NCI-H510A treated with DMSO at 0.1 percent for 48 hours (cell line): ENCODE results near the gene CHADL.

ENCODE experiments used
- DNase-seq: peaks from one replicate; lab custom pipeline; 2025; lab: John Stamatoyannopoulos, UW

Gene CHADL

DNA sequence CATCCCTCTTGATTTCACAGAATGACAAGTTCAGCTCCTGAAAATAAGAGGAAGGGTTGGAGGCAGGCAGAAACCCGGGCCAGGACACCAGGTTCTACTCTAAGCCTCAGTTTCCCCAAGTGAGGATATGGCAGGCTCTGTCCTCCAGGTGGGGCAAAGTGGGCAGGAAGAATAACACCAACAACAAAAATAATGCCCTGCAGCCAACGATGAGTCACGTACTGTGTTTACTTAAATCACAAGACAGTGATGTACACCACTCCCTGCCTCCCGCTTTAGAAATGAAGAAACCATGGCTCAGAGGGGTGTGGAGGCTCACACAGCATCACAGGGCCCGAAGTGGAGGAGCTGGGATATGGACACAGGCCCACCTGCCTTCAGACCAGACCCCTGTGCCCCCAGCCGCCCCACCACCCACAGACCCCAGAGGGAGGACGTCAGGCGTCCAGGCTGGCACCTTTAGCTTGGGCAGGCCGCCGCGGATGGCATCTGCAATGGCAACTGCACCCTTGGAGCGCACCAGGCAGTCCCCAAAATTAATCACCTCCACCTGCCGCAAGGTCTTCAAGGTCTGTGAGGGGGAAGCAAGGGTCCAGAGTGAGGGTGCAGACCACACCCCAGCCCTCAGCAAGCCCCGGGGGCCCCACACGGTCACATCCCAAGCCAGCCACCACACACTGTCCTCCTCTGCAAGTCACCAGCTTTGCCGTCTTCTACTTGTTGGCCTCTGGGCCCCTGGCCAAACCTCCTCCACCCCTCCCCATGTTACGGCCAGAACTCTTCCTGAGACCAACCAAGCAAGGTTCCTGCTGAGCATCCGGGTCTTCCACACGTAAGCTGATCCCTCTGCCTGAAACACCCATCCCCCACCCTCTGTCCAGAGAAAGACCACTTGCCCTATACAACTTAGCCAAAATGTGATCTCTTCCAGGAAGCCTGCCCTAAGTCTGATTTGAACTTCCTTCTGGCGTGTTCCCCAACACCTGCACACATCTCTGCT is 15.8 kb upstream of the CHADL start:
- no peak for DNase-seq

DNA sequence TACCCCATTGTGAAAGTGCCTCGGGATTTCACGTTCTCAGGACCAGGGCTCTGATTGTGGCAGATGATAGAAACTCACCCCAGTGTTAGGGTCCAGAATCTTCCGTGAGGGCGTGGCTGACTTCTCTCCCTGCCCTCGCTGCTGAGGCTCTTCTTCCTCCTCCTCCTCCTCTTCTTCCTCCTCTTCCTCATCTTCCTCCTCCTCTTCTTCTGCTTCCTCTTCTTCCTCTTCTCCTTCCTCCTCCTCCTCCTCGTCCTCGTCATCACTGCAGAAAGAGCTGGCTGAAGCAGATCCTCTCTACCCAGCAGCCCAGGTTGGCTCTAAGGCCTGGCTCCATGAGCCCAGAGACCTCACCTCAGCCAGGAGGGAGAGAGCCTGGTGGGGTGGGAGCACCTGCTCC is 13.5 kb upstream of the CHADL start:
- DNase-seq: no peak

DNA sequence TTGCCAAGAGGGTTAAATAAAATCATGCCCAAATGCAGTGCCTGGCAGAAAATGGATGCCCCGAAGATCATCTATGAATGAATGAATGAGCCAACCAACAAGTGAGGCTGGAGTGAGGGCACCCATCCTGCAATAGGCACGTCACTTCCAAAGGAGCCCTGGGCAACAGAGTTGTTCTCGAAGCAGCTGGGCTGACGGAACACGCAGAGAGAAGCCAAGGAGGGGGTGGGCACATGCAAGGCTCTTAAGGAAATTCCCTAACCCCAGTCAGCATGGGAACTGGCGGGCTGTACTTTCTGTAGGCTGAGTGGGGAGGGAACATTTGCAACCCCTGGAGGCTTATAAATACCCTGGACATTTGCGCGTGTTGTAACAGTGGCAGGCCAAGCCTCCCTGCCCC is 11.6 kb upstream of the CHADL start:
- DNase-seq: no peak

DNA sequence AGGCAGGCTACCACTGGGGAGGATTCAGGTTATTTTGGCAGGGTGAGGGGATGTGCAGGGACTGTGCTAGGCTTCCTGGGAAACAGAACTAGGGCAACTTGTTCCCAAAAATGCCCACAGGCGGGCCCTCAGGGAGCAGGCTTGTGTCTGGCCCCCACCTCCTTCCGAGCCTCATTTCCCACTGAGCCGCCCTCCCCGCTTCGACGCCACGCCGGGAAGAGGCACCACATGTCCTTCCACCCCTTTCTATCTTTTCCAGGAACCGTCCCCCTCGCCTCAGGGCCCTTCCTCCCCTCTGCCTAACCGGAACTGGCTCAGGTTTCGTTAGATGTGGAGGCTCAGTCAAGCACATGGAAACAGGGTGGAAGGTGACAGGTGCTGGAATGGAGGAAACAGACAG is 9.4 kb upstream of the CHADL start:
- no peak for DNase-seq

DNA sequence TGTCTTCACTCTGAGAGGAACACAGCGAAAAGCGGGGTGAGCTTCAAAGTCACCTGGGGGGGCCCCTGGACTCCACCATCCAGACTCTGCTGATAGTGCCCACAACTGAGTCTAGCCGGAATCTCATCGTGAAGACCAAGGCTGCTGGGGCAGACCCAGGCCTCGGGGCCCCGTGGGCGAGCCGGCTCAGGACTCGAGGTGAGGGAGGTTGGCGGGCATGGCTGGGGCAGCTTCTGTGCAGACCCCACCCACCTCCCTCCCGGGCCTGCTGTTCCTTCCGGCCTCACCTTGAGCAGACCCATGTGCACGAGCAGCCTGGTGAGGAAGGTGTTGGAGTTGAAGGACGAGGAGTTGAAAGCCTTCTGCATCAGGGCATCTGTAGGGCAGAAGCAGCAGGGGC is 8.7 kb upstream of the CHADL start:
- DNase-seq: no peak

DNA sequence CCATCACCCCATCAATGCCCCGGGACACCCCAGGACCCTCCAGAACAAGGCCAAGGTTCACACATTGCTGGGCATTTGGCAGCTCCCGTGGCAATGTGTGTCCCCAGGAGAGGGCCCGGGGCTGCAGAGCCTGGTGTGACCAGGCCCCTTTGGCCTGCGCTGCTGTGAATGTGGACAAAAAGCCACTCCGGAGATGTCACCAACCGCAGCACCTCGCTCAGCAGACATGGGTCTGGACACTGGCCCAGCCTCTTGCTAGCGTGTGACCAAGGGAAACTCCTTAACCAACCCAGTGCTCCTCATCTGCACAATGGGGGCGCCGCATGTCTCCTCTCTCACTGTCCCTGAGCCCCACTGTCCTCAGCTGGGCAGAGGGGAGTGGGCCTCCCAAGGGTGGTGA is 8.0 kb upstream of the CHADL start:
- DNase-seq: no peak

DNA sequence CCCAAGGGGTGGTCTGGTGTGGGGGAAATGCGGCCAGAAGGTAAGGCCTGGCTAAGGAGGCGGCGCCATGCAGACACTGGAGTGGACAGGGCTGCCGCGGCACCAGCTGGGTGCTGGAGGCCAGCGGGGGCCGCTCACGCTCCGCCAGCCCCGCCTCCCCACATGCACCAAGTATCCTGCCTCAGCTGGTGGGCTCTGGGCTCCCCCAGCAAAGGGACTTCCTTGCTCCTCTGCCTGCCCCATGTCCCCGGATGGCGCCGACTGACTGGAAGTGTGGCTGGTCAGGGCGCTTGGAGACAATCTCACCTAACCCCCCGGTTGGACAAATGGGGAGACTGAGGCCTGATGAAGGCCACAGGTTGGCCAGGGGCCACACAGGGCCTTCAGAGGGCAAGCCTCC is 7.6 kb upstream of the CHADL start:
- no peak for DNase-seq

DNA sequence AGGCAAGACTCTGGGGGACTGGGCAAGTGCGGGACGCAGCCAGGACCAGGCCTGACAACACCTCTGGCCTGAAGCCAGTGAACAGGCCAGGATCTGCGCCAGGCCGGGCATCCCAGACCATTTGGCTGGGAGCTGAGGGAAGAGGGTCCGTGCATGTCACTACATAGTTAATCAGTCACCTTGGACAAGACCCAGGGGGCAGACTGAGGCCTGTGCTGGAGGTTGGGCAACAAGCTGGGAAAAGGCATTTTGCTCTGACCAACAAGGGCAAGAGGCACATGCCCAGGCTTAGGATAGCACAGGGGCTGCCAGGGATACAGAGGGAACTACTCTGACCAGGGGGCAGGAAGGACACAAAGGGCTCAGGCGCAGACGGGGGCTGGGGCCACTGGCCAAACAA is 7.0 kb upstream of the CHADL start:
- no peak for DNase-seq

DNA sequence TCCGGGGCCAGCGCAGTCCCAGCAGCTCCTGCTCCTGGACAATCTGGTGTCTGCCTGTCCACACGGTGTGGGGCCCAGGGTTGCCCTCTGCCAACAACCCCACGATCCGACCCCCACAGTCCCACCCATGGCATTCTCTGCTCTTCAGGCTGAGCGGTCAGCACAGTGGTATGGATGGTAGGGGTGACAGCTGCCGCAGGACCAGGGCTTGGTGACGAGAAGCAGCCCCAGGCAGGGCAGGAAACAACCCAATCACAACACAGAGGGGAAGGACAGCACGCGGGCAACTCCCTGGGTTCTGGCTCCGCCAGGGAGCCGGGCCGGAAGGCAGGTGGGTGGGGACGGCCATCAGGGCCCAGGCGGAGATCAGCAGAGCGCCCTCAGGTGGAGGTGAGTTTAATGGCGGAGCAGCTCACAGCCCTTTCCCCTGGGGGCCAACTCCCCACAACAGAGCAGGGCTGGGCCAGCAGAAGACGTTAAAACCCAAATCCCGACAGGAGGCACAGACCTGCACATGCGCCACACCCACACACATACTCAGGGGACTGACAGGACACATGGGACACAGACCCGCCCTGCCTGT is 5.3 kb upstream of the CHADL start:
- no peak for DNase-seq

DNA sequence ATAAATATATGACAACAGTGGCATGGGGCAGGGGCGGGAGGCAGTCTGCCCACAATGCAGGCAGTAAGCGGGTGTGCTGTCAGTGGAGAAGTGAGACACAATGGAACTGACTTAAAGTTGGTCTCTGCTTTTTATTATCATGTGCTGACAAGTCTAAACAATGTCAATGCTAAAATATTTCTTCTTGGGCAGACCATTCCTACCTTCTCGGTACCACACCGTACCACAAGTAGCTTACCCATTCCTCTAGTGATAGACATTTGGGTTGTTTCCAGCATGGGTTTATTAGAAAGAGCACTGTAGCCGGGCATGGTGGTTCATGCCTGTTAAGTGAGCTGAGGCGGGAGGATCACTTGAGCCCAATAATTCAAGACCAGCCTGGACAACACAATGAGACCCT is 2.6 kb upstream of the CHADL start:
- DNase-seq: no peak

DNA sequence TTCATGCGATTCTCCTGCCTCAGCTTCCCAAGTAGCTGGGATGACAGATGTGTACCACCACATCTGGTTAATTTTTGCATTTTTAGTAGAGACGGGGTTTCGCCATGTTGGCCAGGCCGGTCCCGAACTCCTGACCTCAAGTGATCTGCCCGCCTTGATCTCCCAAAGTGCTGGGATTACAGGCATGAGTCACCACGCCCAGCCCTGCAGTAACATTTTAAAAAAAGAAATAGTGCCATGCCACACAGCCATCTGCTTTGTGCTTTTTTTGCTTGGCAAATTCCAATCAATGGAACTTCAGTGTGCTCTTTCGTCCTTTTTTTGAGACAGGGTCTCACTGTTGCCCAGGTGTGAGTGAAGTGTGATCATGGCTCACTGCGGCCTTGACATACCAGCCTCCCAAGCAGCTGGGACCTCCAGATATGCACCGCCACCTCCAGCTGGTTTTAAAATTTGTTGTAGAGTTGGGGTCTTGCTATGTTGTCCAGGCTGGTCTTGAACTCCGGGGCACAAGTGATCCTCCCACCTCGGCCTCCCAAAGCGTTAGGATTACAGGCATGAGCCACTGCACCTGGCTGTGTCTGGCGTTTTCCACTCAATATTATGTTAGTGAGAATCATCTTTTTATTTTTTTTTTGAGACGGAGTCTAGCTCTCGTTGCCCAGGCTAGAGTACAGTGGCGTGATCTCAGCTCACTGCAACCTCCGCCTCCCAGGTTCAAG is 1.8 kb upstream of the CHADL start:
- no peak for DNase-seq

DNA sequence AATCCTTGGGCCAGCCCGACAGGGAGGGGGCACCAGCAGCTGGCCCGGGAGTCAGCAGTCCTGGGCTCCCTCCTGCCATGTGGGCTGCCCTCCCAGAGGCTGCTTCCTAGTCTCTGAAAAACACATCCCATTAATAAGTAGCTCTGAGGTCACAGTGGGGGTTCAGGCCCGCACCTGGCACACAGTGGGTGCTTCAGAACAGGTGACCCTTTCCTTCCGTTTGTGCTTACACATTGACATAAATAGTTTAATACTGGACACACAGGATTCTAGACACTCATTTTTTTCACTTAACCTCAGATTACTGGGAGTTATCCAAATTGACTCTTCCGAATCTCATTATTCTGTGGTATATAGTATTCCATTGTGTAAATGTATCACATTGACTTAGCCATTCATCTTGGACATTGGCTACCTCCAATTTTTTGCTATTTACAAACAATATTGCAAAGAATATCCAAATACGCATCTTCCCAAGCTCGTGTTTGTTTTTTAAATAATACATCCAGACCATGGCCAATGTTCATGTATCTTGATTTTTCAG is 474 bp upstream of the CHADL start:
- no peak for DNase-seq

DNA sequence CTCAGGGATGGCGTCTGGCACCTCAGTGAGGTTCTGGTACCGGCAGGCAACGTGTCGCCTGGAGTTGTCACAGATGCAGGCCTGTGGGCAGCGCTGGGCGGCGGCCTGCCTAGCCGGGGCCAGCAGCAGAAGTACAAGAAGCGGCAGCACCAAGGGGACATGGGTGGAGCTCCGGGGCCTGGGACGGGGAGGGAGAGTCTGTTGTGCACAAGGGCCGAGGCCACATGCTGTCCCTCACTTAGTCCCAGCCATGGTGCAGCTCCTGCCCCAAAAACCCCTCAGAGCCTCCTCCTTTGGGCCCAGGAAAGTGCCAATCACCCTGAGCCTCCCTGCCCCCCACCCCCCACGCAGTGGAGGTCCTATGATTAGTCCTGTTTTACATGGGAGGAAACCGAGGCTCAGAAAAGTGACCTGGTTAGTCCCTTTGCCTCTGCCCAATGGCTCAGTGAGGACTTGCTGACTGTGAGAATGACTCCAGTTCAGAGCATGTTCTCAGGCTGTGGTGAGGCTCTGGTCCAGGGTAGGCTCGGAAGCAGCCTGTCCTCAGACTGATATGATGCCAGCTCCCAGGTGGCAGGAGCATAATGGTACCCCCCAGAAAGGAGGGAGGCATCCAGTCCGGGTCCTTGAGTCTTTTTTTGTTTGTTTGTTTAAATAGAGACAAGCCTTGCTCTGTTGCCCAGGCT is 1.1 kb downstream of the CHADL start:
- no peak for DNase-seq

DNA sequence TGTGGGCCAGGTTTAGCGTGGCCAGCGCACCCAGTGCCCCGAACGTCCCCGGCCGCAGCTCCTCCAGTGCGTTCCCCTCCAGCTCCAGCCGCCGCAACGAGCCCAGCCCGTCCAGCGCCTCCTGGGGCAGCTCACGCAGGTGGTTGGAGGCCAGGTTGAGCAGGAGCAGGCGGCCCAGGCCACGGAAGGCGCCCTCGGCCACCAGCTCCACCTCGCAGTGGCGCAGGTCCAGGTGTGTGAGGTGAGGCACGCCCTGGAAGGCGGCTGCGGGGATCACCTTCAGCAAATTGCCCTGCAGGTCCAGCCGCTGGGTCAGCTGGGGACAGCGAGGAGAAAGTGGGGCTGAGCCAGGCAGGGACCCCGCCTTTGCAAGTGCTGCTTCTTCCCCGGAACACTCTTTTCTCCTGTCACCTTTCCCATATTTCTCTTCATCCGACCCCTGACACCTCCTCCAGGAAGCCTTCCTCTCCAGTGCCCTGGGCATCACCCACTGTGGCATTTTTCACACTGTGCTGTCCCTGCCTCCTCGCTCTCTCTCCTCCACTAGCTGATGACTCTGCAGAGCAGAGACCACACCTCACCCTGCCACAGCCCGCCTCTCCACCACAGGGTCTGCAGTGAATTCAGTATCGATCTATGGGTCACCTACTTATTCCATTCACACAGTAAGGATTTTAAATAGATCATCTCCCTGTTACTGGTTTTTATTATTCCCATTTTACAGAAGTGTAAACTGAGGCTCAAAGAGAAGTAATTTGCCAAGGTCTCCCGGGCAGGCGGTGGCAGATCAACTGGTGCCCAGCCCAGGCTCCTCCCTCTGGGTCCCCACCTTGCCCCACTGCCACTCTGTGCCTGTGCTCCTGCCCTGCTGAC is 1.9 kb downstream of the CHADL start:
- no peak for DNase-seq

DNA sequence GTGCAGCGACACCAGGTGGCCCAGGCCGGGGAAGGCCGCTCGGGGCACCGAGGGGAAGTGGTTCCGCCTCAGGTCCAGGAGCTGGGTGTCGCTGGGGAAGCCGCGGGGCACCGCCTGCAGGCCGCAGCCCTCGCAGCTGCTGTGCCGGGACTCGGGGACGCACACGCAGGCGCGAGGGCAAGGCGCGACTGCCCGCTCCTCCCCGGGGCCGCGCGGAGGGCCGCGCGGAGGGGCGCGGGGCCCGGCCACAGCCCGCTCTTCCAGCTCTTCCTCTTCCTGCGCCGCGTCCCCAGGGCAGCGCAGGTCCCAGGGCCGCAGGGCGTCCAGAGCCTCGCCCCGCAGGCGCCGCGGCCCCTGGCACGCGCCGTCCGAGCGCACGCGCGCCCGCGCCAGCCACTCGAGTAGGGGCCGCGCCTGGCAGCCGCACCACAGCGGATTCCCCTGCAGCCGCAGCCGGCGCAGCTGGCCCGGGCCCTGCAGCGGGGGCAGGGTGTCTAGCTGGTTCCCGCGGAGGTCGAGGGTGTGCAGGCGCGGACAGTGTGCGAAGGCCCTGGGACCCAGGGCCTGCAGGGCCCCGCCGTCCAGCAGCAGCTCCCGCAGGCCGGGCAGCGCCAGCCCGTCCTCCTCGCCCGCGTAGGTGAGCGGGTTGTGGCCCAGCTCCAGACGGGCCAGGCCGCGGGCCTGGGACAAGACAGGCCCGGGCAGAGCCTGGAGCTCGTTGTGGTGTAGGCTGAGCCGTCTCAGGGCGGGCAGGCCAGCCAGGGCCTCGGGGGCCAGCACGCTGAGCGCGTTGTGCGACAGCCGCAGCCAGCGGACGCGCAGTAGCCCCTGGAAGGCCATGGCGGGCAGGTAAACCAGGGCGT is 2.8 kb downstream of the CHADL start:
- DNase-seq: peak; percentile 13

DNA sequence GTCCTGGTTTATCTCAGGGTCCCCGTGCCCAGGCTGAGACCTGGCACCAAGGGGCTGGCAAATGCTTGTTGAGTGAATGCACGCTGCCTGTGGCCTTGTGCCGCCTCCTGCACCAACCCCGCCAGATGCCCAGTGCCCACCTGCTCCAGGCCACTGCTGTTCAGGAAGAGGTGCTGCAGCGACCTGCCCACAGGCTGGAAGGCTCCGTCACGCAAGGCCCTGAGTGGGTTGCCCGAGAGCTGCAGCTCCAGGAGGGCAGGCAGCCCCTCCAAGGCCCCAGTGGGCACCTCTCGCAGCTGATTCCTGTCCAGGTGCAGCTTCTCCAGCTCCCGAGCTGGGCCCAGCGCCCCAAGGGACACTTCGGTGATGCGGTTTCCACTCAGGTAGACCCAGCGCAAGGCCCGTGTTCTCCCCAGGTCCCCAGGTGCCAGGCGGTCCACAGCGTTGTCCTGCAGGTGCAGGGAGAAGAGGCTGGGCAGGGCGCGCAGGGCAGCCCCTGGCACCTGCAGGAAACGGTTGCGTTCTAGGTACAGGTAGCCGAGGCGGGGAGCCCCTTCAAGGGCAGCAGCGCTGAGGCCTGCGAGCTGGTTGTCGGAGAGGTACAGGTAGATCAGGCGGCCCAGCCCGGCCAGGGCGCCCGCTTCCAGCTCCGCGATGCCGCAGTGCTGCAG is 3.6 kb downstream of the CHADL start:
- peak; percentile 44 for DNase-seq

DNA sequence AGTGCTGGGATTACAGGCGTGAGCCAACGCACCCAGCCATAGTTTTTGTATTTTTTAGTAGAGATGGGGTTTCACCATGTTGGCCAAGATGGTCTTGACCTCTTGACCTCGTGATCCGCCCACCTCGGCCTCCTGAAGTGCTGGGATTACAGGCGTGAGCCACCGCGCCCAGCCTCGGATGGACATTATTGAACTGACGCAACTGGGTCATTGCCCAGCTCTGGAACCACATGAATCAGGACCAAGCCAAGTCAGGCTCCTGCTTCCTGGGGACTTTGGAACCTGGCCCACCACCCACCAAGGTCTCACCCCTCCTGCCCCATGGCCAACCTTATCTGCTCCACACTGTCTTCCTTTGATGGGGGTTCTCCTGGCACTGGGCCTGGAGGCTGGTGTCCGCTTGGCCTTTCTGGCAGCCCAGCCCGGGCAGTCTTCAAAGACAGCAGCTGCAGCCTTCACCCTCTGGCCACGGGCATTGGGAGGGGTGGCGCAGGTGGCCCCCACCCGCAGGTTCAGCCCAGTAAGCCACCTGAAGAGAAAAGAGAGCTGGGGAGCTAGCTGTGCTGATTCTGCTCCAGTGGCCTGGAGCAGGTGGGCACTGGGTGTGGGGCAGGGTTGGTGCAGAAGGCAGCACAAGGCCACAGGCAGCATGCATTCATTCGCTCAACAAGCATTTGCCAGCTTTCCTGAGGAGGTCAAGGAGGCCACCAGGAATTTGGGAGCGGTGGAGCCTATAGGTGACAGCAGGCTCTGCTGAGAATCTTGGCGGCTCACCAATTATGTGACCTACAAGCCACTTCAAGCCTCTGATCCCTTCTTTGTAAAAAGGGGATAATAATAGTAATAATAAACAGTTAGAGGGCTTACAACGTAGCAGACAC is 5.7 kb downstream of the CHADL start:
- no peak for DNase-seq

DNA sequence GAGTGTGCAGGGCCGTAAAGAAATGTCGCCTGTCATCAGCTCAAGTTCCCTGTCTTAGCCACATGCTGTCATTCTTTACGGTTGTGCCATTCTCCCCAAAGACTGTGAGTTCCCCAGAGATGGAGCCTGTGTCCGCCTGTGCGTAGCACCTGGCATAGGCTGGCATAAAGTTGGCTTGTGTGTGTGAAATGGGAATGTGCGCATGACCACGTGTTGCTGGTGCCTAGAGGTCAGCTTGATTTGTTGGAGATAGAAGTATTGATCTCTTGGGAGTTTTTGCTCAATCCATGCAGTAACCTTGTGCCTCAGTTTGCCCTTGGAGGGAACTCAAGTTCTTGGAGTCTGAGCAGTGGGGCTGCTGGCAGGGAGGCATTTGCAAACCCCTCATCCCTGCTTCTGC is 9.4 kb downstream of the CHADL start:
- DNase-seq: no peak

DNA sequence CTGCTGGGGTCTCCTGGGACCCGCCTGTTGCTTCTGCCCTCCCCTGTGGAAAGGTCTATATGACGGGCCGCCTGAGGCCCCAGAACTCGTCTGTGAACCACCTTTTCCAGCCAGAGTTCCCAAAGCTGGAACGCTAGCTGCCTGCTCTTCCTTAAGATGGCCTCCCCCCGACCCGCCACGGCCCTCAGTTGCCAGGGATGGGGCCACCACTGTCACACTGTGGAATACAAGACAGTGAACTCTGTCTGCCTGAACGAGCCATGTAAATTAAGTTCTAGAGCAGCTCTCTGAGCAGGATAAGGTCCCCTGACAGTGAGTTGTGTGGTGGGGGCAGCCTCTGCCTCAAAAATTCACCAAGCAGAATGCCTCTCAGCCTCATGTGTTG is 10.3 kb downstream of the CHADL start:
- no peak for DNase-seq
